Panc1 (cell line): Measurements from ENCODE around the gene MTHFD2L. TPM values are rescaled to one million over a fixed set of nuclear protein-coding genes. Genes with fewer than 3 reads are reported as not detected.

Experiments used
- ATAC-seq: fragments of 200-7000 bp; cut with Tn5 transposase; 2 replicates; pipeline ENCODE4 v1.9.1; 2020; ENCODE audit warnings: mild to moderate bottlenecking, moderate library complexity
- BruUV-seq: library from RNA; stranded (reverse); fragments of 400-500 nt; replicated peaks from 2 replicates; lab custom pipeline; 2021; lab: Mats Ljungman, UMichigan
- CTCF ChIA-PET: fragments of 300-600 bp; sonication (Branson Sonifier 250); formaldehyde crosslinking; loops from one replicate; lab custom pipeline; 2022; ENCODE audit warnings: antibody characterized with exemption; lab: Charles Lee
- POLR2A ChIA-PET: fragments of 300-600 bp; sonication (Branson Sonifier 250); formaldehyde crosslinking; loops from one replicate; lab custom pipeline; 2022; ENCODE audit warnings: antibody characterized with exemption; lab: Charles Lee
- DNase-seq: peaks from one replicate; pipeline ENCODE4 v3.0.0-alpha.2; 2010; ENCODE audit warnings: low read depth, low spot score
- H3K27ac ChIP-seq: 2 replicates; pipeline ENCODE4 v1.5.1; 2011; ENCODE audit warnings: mild to moderate bottlenecking, low read length, inconsistent platforms
- H3K27me3 ChIP-seq: fragments of 200-500 bp; sonication (Bioruptor generic); 2 replicates; pipeline ENCODE4 v1.6.0; 2014; ENCODE audit warnings: low read length, inconsistent platforms; ENCODE audit not compliant: control insufficient read depth, insufficient read depth
- H3K36me3 ChIP-seq: fragments of 200-500 bp; sonication (Bioruptor generic); 2 replicates; pipeline ENCODE4 v1.5.1; 2014; ENCODE audit warnings: inconsistent platforms, mild to moderate bottlenecking, low read length, moderate library complexity; ENCODE audit not compliant: control insufficient read depth, insufficient read depth
- H3K4me1 ChIP-seq: 2 replicates; pipeline ENCODE4 v1.5.1; 2011; ENCODE audit warnings: inconsistent platforms, mild to moderate bottlenecking, low read length, moderate library complexity; ENCODE audit not compliant: control insufficient read depth, insufficient read depth
- H3K4me3 ChIP-seq, 2 experiments: 2 replicates each; pipeline ENCODE4 v1.5.1; 2011 to 2012; ENCODE audit warnings: low read depth in 2 of 2, low read length in 2 of 2, mild to moderate bottlenecking in 2 of 2, inconsistent platforms in 1 of 2, moderate library complexity in 1 of 2
- H3K9me3 ChIP-seq: fragments of 200-500 bp; sonication (Bioruptor generic); 2 replicates; pipeline ENCODE4 v1.5.1; 2014; ENCODE audit warnings: low read depth, mild to moderate bottlenecking, inconsistent platforms, low read length, moderate library complexity; ENCODE audit not compliant: control insufficient read depth, insufficient read depth
- CTCF ChIP-seq: fragments of 450-650 bp; IDR thresholded peaks from 2 replicates; pipeline ENCODE4 v1.5.1; 2017; ENCODE audit warnings: mild to moderate bottlenecking
- POLR2AphosphoS5 ChIP-seq: IDR thresholded peaks from 2 replicates; pipeline ENCODE4 v1.6.1; 2012; ENCODE audit warnings: mild to moderate bottlenecking, low read depth, low read length, moderate library complexity
- REST ChIP-seq, 2 experiments: IDR thresholded peaks; 2 replicates each; pipeline ENCODE4 v1.6.1; 2011 to 2012; ENCODE audit warnings: low read depth in 2 of 2, control low read depth in 1 of 2, low read length in 1 of 2, mild to moderate bottlenecking in 1 of 2, moderate library complexity in 1 of 2; ENCODE audit not compliant: insufficient read depth in 1 of 2
- SIN3A ChIP-seq: IDR thresholded peaks from 2 replicates; pipeline ENCODE4 v1.6.1; 2012; ENCODE audit warnings: low read depth, mild to moderate bottlenecking, low read length, moderate library complexity, borderline replicate concordance; ENCODE audit not compliant: insufficient read depth
- TCF7L2 ChIP-seq: IDR thresholded peaks from 2 replicates; pipeline ENCODE4 v1.6.1; 2011; ENCODE audit warnings: mild to moderate bottlenecking, low read depth, low read length, inconsistent platforms
- in situ Hi-C: cut with HindIII; loops from 2 replicates; pipeline ENCODE4 v1.10.0; 2016; ENCODE audit warnings: low sequenced_read_pairs, low pct_unique_long_range_greater_than_20kb
- intact Hi-C: fragments of 100-400 bp; cut with micrococcal nuclease; formaldehyde crosslinking; loops from one replicate; pipeline ENCODE4 v1.10.0; 2022; ENCODE audit not compliant: unreplicated experiment
- total RNA-seq: library from RNA; stranded (reverse); gene quantifications from one replicate; pipeline ENCODE4 v1.2.1, GENCODE V29; 2021; ENCODE audit not compliant: unreplicated experiment

Gene MTHFD2L
- total RNA-seq, 1 experiment from 2014 or later: 6.6 TPM

GRCh38 chr4:74219240-74219639 is 61.3 kb downstream of the MTHFD2L start:
- Histone ChIP-seq H3K36me3 (no peaks in the 10 kb centered on the region), H3K9me3 (no peaks in the 10 kb centered on the region), H3K27me3 (no peaks in the 10 kb centered on the region), H3K4me1 (no peaks in the 10 kb centered on the region), H3K4me3 (no peak overlapping the region), H3K27ac (no peak overlapping the region)
- no TSS peak for BruUV-seq
- CTCF ChIA-PET: no interaction called here
- in situ Hi-C loops (no loop called here), intact Hi-C loops (no loop called here)
- TF ChIP-seq SIN3A: no peak
- TF ChIP-seq TCF7L2: no peak
- TF ChIP-seq POLR2AphosphoS5: no peak
- TF ChIP-seq REST (IDR thresholded peaks at IDR 0.05; ENCODE audit: insufficient read depth in 1 of 2, low read depth in 2 of 2, low read length in 1 of 2): no peak
- TF ChIP-seq CTCF: no peak
- no peak for DNase-seq
- no peak for ATAC-seq
- POLR2A ChIA-PET: no interaction called here

- ChIA-PET POLR2A (no interaction called here), CTCF (no interaction called here)
- in situ Hi-C loops: no loop called here
- ATAC-seq: no peak
- Histone ChIP-seq H3K4me3 (no peak overlapping the region), H3K27me3 (no peaks in the 10 kb centered on the region), H3K4me1 (no peaks in the 10 kb centered on the region), H3K27ac (no peak overlapping the region), H3K9me3 (no peaks in the 10 kb centered on the region), H3K36me3 (no peaks in the 10 kb centered on the region)
- DNase-seq: no peak
- TF ChIP-seq CTCF (no peak), POLR2AphosphoS5 (no peak), SIN3A (no peak), TCF7L2 (no peak), REST (IDR thresholded peaks at IDR 0.05; ENCODE audit: insufficient read depth in 1 of 2, low read depth in 2 of 2, low read length in 1 of 2) (no peak)
- BruUV-seq: no TSS peak
- intact Hi-C loops: loop anchor here (10.0 kb wide), 1 partner anchor 452 kb away; no protein-coding TSS in a partner anchor
Measured at GRCh38 chr4:74223098-74223497, 65.2 kb downstream of the MTHFD2L start.
